ENCODE measurements around the gene PBRM1.

PBRM1 gene

GRCh38 chr3:52509753-52510328, 175.9 kb downstream of the PBRM1 start:
- DNase-seq (ENCODE audit: low read depth) = no peak

DNA sequence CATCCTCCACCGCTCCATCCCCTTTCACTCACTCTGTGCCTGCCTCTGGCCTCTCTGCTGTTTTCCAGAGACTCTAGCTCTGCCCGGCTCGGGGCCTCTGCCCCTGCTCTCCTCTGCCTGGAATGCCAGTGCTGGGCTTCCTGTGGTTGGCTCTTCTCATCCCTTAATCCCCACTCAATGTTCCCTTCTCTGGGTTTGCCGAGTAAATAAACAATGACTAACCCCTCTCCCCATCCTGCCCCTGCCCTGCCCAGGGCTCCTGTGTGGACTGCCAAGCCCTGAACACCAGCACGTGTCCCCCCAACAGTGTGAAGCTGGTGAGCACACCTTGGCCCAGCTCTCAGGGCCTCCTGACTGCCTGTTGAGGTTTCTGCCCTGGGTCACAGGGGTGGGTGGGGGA, 178.4 kb downstream of the PBRM1 start:
- no peak for DNase-seq (ENCODE audit: low read depth)

GRCh38 chr3:52506266-52506966, 179.3 kb downstream of the PBRM1 start:
- DNase-seq (ENCODE audit: low read depth) = no peak

- DNase-seq (ENCODE audit: low read depth) = no peak
Measured at GRCh38 chr3:52504977-52505376, 180.7 kb downstream of the PBRM1 start.

- DNase-seq (ENCODE audit: low read depth) = no peak
Measured at GRCh38 chr3:52503788-52504424, 181.8 kb downstream of the PBRM1 start.

DNA sequence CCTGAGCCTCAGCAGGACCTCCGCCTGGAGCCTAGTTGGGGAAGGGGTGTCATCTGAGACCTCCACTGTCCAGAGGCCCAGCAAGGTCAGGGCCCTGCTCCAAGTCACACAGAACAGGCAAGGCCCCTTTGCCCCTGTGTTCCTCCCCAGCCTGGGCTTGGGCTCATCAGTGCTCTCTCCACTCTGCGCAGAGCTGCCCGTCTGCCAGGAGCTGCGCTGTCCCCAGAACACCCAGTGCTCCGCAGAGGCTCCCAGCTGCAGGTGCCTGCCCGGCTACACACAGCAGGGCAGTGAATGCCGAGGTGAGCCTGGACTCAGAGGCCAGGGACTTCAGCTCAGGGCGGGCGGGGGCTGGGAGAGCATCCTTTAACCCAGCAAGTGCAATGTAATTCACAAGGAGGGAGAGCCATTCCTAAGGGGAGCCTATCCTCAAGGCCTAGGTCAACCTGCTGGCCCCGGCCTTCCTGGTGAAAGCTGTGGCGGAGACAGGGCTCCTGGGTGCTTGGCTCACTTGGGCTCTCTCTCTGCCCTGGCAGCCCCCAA, 182.8 kb downstream of the PBRM1 start:
- no peak for DNase-seq (ENCODE audit: low read depth)

- DNase-seq (ENCODE audit: low read depth) = no peak
Measured at GRCh38 chr3:52502001-52502400, 183.7 kb downstream of the PBRM1 start.

- DNase-seq (ENCODE audit: low read depth) = no peak
Measured at GRCh38 chr3:52501046-52501445, 184.7 kb downstream of the PBRM1 start.

DNA sequence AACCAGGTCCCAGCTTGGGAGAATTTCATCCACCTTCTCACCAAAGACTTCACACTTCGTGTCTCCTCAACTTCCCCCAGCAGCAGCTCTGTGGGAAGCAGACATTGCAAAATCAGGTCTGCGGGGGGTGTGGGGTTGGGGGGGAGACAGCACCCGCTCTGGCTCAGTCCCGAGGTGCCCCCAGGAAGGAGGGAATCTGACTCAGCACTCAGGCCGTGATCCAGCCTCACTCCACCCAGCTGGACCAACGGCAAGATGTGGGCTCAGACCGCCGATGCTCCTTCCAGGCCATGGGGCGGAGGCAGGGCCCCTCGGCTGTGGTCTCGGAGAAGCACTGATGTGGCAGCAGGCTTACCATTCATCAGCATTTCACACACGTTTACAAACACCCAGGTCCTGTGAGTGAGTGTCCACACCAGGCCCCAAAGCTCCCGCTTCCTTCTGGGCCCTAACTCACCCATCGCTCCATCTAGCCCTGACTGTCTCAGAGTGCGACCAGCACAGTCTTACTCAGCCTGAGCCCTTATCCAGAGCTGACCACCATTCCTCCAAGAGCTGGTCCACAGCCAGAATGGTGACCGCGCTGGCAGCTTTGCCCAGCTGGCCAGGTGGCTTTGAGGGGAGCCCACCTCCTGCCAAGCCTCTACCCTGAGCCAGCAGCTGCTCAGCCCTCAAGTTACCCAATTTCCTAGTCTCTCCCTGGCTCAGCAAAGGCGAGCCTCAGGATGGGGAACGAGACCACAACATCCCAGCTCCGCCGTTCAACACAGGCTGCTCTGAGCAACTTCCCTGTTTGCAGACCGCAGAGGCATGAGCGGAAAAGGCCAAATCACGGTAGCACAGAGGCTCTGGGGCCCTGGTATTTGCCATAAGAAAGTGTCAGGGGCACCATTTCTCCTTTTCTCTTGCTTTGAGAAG, 187.3 kb downstream of the PBRM1 start:
- peak; percentile 70 for DNase-seq (ENCODE audit: low read depth)

DNA sequence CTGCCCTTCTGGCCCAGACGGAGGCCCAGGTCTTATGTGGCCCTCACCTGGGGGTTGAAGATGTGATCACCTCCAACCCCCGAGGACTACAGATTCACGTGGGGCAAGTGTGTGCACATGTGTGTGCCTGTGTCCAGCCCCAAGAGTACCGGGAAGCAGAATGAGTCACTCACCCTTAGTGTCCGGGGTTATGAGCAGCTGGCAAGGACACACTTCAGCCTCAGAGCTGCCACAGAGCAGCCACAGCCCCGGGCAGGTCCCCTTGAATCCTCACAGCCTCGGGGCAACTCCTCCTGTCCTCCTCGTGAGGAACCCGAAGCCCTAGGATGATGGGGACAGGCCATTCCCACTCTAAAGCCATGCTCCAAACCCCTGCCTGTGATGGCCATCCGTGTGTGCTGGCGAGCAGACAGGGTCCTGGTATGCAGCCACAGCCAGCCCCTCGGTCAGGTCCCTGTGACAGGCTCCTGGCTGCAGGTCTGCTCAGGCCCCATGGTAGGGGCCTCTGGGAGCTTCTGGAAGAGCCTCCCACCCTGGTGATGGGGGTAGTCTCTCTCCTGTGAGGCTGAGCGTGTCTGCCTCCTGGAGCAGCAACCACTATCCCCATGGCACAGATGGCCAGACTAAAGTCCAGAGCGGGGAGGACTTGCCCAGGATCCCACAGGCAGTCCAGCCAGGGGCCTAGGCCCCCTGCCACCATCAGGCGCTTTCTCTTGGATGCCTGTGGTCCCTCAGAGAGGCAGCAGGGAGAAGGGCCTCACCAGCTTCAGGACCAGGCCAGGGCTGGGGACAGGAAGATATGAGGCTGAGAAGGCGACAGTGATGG, 189.7 kb downstream of the PBRM1 start:
- DNase-seq (ENCODE audit: low read depth) = no peak
